GM18873 (cell line): ENCODE data around the gene CDC42SE2.
"Not testable (repeated sequence)": the region's sequence is repeated elsewhere in the genome, so short reads cannot be mapped to it uniquely, and the experiment has no call there.

ENCODE experiments used
- ATAC-seq: cut with Tn5 transposase; IDR thresholded peaks from one replicate; pipeline ENCODE4 v1.9.1; 2021; ENCODE audit warnings: mild to moderate bottlenecking, moderate library complexity, moderate number of reproducible peaks; ENCODE audit not compliant: unreplicated experiment, low FRiP score

The CDC42SE2 gene

GRCh38 chr5:131276072-131276471, 12.2 kb downstream of the CDC42SE2 start:
- ATAC-seq, result no peak

- no peak for ATAC-seq
Measured at GRCh38 chr5:131277447-131277846, 13.6 kb downstream of the CDC42SE2 start.

DNA sequence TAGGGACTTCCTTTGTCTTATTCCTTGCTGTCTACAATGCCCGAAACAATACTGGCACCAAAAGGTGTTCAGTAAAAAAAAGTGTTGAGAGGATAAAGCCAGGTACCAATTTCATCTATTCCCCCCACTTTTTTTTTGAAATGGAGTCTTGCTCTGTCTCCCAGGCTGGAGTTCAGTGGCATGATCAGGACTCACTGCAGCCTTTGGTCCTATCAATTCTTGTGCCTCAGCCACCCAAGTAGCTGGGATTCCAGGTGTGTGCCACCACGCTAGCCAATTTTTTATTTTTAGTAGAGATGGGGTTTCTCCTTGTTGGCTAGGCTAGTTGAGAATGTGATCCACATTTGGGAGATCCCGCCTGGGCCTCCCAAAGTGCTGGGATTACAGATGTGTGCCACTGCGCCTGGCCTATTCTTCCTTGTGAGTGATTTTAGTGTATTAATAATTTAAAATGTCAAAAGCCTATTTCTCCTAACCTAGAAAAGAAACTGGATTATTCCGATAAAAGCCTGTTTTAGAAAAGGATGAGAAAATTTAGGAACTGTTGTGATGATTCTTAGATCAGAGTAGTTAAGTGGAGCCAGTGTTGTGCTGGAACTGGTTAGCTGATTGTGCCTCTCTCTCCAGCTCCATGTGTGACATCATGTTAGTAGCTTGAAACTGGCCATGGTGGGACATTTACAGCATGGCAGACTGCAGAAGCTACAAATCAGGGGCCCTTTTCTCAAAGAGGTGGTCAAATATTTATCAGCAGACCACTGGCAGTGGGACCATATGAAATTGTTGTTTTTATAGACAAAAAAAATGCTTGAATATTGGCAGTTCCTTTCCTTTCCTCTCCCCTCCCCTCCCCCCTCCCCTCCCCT, 14.3 kb downstream of the CDC42SE2 start:
- ATAC-seq, result no peak

GRCh38 chr5:131278741-131279124, 14.9 kb downstream of the CDC42SE2 start:
- ATAC-seq, result not testable (repeated sequence)

- no peak for ATAC-seq
Measured at GRCh38 chr5:131279204-131279603, 15.4 kb downstream of the CDC42SE2 start.

DNA sequence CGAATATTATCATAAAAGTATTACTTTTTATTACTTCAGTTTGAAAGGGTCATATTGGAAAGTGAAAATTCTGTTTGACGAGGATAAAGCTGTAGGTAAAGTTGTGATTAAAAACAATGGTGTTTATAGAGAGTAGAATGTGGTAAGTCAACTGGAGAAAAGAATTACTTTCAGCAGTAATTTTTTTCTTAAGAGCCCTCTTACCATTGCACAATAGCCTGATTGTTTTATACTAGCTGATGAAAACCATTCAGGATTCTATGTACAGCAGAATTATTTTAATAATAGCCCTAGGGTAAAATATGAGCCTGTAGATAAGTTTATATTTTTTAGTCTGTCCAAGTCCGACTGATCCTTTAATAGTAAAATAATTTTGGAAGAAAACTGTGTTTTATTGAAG, 16.6 kb downstream of the CDC42SE2 start:
- no peak for ATAC-seq

DNA sequence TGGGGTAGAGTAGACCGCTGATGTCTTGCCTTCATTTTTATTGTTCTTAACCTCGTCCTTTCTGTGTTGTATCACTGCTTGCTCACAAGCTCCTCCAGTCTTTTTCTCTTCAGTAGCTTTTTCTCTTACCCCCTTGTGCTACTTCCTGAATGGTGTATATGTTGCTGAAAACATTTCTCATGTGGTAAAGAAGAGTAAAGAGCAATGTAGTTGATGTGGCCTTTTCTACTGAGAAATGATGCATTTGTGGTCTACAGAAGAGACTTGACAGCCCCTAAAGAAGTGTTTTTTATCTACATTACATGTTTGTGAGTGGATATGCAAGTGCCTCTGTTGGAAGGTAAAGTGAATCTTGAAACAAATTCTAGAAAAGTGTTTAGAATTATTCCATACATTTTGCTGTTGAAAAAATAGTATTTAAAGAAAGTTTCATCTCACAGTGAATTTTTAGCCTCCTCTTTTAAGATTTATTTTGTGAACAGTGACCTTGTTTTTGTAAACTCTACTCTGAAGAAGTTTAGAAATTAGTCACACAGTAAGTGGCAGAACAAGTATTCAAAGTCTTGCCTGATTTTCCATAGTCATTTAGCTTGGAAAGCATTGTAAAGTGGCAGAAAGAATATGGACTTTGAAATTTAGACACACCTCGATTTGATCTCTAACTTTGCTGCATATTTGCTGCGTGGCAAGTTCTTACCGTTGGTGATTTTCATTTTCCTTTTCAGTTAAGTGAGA, 17.4 kb downstream of the CDC42SE2 start:
- ATAC-seq, result peak; percentile 33

- no peak for ATAC-seq
Measured at GRCh38 chr5:131281868-131282234, 18.0 kb downstream of the CDC42SE2 start.

- no peak for ATAC-seq
Measured at GRCh38 chr5:131282235-131282634, 18.4 kb downstream of the CDC42SE2 start.

DNA sequence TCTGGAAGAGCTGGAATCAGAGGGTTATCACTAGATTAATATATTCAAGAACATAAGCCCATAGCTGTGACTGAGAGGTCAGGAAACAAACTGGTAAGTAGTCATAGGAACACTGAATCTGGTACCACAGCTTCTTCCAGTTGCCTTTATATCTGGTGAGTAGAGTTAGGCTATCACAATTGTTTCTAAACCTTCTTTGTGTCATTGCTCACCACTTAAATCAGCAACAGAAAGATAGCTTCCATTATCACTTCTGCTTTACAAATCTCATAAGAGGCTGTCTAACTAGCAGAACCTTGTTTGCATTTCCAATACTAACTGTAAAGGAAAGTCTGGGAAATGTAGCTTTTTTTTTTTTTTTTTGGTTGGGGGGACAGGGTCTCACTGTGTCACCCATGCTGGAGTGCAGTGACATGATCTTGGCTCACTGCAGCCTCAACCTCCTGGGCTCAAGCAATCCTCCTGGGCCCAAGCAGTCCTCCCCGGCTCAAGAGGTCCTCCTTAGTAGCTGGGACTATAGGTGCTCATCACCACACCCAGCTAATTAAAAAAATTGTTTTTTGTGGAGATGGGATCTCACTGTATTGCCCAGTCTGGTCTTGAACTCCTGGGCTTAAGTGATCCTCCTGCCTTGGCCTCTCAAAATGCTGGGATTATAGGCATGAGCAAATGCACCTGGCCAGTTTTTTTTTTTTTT, 22.0 kb downstream of the CDC42SE2 start:
- no peak for ATAC-seq

DNA sequence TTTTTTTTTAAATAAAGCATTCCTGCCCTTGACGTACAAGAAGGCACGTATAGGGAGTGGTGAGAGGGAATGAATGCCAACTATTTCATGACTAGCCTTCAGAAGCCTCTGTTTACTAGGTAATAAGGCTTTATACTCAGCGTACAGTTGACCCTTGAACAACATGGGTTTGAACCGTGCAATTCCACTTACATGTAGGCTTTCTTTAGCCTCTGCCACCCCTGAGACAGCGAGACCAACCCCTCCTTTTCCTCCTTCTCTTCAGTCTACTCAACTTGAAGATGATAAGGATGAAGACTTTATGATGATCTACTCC, 22.5 kb downstream of the CDC42SE2 start:
- no peak for ATAC-seq

DNA sequence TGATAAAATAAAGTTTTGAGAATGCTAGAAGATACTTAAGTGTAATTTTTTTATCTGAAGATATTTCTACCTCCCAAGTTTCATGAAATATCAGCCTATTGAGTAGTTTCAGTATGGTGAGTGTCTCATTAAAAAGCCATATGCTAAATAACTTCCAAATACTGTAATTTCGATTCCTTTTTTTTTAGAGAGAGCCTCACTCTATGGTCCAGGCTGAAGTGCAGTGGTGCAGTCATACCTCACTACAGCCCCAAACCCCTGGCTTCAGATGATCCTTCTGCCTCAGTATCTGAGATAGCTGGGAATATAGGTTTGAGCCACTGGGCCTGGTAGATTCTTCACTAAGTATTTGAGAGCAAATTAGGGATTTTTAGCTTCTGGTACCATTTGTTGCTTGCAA, 24.5 kb downstream of the CDC42SE2 start:
- ATAC-seq, result no peak

DNA sequence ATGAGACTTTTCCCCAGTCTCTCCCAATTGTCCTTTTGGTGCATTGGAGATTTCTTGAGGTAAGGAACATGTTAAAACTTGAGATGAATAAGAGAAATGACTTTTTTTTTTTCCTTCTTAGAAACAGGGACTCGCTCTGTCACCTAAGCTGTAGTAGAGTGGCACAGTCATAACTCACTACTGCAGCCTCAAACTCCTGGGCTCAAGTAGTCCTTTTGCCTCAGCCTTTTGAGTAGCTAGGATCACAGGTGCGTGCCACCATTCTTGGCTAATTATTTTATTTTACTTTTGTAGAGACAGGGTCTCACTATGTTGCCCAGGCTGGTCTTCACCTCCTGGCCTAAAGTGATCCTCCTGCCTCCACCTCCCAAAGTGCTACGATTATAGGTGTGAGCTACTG, 25.9 kb downstream of the CDC42SE2 start:
- ATAC-seq, result no peak

DNA sequence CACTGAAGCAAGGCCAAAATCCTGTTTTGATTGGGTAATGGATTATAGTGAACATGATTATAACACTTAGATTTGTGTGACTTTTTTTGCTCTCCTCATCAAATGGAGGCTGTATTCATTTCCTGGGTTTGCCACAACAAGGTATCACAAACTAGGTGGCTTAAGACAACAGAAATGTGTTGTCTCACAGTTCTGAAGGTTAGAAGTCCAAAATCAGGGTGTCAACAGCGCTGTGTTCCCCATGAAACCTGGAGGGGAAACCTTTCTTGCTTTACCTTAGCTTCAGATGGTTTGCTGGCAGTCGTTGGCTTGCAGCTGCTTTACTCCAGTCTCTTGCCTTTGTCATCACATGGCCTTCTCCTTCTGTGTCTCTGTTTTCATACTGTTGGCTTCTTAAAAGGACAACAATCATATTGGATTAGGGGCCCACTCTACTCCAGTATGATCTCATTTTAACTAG, 32.4 kb downstream of the CDC42SE2 start:
- no peak for ATAC-seq

DNA sequence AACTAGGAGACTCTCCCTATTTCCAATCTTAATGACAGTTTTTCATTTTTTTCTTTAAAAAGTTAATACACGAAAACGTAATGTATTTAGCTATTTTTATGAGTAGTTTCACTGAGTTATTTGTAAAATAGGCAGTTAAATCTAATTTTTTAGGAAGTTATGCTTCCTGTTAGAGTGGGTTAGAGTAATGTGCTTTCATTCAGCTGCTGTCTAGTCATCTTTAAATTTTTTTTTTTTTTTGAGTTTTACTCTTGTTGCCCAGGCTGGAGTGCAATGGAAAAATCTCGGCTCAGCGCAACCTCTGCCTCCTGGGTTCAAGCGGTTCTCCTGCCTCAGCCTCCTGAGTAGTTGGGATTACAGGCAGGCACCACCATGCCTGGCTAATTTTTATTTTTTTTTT, 34.0 kb downstream of the CDC42SE2 start:
- ATAC-seq, result no peak

GRCh38 chr5:131299465-131299864, 35.6 kb downstream of the CDC42SE2 start:
- no peak for ATAC-seq

- no peak for ATAC-seq
Measured at GRCh38 chr5:131302506-131302905, 38.7 kb downstream of the CDC42SE2 start.

- ATAC-seq, result no peak
Measured at GRCh38 chr5:131303537-131303936, 39.7 kb downstream of the CDC42SE2 start.

DNA sequence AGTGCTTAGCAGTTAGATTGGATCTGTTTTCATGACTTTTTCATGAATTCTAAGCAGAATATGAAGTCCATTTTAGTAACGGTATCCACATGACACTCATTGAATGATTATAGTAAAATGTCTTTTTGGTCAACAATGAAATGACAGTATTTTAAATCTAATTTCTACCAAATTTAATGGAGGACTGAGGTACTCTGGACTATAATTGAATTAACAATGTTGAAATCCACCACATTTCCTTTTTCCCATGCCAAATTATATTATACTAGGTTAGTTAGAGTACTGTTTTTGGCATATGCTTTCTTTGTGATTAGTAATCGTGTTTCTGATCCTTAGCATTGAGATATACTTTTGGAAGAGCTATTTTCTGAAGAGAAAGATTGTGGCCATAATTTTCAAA, 40.6 kb downstream of the CDC42SE2 start:
- ATAC-seq, result no peak

DNA sequence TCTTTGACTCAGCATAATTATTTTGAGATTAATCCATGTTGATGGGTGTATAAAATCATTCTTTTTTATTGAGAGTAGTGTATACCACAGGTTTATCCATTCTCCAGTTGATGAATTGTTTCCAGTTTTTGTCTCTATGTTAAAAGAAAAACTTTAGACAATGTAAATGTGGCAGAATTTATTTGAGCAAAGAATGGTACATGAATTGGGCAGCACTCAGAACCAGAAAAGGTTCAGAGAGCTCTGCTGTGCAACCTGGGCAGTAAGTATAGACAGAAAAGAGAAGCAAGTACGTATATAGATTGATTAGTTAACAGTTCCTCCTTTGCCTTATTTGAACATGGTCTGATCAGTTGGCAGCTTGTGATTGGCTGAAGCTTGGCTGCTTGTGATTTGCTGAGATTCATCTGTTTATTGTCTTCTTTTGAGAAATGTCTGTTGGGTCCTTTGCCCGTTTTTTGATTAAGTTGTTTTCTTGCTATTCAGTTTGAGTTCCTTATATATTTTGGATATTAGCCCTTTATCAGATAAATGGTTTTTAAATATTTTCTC, 41.4 kb downstream of the CDC42SE2 start:
- no peak for ATAC-seq

DNA sequence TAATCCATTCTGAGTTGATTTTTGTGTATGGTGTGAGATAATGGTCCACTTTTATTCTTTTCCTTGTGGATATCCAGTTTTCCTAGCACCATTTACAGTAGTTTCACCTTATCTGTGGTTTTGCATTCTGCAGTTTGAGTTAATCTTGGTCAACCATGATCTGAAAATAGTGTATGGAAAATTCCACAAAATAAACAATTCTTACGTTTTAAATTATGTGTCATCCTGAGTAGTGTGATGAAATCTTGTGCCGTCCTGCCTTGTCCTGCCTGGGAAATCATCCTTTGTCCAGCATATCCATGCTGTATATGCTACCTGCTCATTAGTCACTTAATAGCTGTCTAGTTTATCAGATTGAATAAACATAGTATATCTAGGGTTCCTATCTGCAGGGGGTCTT, 42.1 kb downstream of the CDC42SE2 start:
- no peak for ATAC-seq
